Measurements from ENCODE around the gene GALNT9.

Gene GALNT9

DNA sequence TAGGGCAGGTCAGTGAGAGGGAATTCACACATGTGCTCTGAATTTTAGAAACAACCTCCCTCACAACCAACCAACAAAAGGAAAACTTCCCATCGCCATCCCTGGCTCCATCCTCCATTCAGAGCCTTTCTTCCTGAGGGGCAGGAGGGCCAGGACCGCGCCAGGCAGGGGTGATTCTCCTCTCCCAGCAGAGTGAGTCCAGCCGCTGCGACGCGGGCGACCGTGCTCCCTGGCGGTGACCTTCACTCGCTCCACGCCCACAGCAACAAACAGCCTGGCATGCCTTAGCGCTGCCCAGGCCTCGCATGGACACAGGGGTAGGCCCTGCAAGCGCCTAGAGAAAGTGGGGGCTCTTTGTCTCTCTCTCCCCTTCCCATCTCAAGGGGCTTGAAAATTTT, 3.7 kb downstream of the GALNT9 start:
- DNase-seq (ENCODE audit: low read depth) = no peak

DNA sequence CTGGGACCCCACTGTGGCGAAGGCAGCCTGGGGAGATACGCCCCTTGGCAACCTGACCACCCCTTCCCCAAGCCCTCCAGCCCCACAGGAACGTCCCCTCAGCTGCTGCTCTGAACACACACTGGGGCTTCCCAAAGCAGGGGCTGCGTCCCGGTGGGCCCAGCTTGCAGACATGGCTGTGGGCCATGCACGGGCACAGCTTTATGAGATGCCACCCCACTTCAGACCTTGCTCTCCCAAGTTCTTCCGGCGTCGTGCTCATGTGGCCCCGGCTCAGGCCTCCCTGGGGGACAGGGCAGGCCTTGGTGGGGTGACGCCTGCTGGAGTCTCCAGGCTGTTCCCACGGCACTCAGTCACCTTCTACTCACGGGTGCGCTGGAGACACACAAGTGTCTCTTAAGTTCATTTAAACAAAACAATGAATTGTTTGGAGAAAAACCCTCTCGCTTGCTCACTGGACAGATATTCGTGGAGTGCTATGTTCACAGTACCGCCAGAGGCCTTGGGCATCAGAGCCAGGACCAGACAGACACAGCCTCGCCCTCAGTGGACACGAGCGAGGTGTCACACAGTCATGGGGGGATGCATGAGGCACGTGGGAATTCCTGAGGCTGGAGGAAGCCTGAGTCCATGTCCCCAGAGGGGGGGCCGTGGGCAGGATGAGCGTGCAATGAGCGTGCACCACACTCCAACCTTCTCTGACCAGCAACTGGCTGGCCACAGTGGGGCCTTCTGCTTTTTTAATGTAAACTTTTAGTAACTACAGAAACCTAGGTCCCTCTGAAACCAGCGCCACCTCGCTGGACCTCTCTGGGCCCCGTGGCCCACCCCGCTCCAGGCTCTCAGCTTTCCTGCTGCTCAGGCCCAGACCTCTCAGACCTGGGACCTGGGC, 4.3 kb downstream of the GALNT9 start:
- DNase-seq (ENCODE audit: low read depth) = no peak

DNA sequence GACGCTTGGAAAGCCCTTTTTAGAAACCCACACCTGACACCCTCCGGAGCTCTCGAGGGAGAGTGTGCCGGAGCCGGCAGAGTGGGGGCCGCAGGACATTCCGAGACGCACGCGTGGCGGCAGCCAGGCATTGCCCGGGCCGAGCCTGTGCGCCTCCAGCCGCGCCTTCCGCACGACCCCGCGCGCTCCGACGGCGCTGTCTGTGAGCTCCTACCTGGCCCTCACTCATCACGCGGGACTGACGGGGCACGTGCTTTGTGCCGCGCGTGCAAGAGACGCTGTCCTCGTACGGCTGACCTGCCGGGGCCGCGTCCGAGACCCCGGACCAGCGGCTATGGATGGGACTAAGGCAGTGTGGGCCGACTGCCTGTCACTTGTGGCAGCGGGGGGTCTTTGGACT, 5.2 kb downstream of the GALNT9 start:
- DNase-seq (ENCODE audit: low read depth) = no peak

DNA sequence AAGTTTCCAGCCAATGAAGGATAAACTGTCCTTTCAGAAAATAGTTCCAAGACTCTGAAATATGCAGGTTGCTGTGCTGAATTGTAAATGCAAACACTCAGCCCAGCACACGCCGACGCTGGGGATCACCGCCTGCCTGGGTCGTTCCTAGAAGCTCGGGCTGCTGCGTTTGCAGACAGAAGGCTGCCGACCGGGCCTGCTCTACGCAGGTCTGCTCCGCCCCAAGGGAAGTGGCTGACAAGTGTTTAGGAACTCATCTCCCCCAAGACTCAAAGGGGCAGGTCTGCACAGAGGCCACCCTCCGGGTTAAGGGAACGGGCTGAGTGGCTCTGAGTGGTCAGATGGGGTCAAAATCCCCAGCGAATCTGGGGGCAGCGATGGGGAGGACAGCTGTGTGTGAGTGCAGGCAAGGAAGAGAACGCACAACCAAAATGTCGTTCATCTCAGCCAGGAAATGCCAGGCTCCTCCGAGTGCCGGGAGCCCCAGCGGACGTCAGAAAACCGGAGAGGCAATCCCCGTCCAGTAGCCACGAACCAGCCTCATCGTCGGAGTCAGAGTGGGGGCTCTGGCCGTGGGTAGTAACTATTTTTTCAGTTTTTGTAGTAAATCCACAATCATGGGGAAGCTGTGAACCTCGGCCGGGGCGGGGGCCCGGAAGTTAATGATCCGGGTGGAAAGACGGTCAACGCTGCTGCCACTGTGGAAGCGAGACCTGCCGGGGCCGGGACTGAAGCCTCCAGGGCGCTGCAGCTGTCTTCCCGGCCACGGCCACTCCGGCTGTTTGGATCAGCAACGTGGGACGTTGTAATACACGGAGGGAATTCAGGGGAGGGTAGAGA, 6.0 kb downstream of the GALNT9 start:
- DNase-seq (ENCODE audit: low read depth) = no peak

DNA sequence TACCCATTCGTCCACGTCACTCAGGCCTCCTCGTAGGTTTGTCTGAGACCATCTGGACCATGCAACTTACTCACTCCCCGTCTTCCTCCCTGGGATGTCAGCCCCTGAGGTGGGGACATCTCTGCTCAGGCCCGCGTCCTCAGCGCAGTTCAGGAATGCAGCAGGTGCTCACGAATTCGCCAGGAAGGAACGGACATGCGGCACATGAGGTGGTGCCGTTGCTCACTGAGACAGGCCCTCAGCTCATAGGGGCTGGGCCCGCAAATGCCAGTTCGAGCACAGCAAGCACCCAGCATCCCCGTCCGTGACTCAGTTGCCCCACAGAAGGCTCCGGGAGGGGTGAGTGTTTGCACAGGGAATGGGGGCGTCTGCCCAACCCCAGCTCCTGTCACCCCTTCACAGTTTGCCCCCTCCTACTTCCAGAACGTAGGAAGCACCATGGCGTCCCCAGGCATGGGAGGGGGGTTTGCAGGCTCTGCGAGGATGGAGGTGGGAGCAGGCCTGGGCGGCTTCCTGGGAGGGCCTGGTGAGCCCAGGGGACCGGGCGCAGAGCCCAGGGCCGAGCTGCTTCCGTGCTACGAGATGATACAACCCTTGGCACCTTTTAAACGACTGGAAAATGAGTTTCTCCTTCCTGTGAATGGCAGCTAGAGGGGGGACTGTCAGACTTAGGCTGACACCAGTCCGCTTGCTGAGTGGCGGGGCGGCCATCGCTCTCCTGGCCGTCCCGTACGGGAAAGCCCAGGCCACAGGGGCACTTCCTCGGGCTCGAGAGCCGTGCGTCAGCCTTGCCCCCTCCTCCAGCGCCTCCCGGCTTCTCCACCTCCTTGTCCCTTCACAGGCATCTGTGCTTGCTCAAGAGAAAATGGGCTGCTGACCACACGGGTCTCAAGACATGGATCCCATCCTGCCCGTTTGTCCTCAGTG, 6.9 kb downstream of the GALNT9 start:
- no peak for DNase-seq (ENCODE audit: low read depth)

DNA sequence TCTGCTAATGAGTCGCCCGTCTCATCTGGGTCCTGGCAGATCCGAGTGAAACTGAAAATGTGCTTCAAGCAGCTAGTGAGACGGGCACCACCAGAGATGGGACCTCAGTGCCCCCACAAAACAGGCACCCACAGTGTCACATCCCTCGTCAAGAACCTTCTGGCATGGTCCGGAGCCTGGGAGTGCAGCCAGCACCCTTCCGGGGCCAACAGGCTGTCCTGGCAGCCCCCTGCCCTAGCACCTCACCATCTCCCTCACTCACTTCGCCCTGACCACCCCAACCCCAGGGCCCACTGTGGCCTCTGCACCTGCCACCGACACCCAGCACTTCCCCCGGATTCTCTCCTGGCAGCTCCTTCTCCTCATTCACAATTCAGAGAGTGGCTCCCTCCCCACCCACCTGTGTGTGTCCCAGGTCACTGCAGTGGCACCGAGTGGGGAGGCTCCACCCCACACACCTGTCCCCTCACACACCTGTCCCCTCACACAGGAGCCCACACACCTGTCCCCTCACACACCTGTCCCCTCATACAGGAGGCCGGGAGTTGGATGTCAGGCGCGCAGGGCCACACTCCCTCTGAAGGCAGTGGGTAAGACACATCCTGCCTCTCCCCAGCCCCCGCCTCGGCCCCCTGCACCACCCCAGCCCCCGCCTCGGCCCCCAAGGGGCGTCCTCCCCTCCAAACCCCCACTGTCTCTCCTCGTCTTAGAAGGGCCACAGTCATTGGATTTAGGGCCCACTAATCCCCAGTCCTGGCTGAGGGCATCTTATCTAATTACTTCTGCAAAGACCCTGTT, 7.9 kb downstream of the GALNT9 start:
- DNase-seq (ENCODE audit: low read depth) = no peak

DNA sequence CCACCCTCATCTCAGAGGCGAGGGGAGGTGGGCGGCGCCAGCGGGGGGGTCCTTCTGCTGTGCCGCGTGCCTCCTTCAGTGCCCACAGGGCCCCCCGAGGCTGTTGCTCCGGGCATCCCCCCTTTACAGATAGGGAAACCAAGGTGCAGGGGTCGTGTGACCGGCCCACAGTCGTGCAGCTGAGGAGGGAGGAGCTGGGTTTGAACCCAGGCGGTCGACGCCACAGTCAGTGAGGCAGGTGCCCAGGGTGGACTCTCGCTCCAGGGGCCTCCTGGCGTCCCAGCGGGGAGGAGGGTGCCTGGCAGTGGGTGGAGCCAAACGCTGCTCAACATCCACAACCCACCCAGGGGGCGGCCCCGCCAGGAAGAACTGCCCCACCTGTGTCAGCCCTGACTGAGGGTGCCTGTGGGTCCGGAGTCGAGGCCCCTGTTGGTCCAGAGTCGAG, 8.6 kb downstream of the GALNT9 start:
- no peak for DNase-seq (ENCODE audit: low read depth)

DNA sequence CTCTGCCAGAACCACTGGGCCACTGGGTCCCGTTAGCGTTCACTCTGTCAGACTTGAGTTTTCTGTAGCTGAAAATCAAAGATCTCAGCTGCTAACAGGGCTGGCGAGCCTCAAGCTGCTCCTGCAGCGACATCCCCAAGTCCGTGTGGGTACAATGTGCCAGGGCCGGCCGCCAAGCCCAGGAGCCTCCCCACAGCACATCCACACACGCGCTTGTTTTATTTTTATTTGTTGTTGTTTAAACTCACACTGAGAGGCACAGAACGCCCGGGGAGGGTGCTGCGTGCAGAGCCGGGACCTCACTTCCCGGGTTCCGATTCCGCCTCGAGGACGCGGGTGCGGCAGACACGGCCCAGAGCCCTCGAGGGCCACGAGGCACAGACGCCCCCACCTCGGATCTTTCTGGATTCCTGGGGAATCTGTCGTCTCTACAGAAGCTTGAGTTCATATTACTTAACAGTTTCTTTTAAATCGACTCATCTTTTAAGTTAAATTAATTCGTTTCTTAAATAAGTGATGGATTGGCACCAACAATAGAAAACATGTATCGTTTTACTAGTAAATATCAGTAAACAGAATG, 9.3 kb downstream of the GALNT9 start:
- no peak for DNase-seq (ENCODE audit: low read depth)

DNA sequence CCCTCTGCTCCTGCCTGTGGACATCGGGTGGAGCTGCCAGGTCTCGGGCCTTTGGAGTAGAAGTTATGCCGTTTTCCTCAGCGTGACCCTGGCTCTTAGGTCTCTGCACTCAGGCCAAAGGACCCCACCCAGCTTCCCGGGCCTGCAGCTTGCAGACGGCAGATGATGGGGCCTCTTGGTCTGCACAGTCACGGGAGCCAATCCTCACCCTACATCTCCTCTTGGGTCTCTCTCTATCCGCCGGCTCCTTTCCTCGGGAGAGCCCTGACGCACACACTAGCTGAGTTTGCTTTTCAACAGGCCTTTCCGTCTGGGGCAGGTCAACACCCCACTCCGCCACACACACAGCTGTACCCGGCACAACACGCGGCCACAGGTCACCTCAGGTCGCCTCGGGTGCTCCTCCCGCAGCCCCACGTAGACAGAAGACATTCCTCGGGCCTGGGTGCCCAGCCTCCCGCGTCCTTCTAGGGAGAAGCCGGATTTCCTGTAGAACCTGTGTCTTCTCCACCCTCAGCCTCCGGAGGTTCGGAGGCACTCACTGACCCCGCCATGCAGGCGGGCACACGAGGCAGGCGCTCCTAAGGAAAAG, 9.9 kb downstream of the GALNT9 start:
- DNase-seq (ENCODE audit: low read depth) = no peak

DNA sequence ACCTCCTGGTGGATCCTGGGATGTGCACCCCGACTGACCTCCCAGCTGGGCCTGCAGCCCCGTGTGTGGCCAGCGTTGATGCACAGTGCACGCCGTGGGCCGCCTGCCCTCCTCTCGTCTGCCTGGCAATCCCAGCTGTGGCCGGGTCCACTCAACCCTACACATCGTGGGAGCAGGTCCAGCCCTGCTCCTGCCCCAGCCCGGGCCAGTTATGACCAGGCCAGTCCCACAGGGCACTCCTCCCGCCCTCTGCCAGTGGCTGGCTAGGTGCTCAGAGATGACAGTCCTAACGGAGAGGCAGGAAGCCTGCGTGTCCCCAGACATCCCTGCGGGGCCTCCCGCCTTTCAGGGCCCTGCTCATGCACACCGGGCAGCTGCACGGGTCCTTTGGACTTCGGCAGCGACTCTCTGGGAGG, 10.8 kb downstream of the GALNT9 start:
- DNase-seq (ENCODE audit: low read depth) = no peak

DNA sequence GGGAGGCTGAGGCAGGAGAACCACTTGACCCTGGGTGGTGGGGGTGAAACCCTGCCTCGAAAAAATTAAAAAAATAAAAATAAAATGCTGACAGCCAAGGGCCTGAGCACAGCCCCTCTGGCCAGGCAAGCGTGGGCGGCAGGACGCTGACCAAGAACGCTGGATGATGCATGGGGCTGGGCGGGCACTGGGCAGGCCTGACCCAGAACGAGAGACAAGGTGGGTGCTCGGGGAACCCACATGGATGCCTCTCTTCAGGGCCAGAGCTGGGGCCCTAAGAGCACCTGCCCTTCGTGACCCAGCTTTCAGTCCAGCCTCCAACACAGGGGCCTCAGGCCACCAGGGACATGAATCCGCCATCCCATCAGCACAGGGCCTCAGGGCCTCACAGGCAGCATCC, 11.3 kb downstream of the GALNT9 start:
- no peak for DNase-seq (ENCODE audit: low read depth)

DNA sequence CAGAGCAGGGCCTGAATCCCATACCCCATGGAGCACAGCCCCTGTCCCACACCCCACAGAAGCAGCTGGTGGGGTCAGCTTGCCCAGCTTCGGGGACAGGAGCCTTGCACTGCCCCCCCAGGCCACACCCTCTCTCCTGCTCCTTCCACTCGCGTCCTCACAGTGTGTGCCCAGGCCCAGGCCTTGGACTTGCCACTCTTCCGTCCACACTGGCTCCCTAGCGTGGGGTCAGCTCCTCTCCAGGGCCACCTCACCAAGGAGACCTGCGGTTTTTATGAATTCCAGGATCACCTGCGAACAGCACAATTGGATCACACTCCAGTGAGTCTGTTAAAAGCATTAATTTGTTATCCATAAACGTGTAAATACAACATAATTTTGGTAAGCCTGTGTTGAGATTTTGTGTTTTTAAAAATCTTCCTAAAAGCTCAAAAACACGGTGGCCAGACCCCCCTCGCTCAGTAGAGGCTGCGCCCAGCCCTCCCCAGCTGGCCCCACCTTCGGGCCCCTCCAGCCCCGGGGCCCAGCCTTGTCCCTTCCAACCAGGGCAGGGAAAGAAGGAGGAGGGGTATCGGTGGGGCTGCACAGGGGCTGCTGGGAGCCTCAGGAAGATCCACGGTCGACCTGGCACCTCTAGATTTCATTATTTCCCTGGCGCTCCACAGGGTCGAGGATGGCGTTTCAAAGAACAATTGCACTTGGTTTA, 12.0 kb downstream of the GALNT9 start:
- no peak for DNase-seq (ENCODE audit: low read depth)

DNA sequence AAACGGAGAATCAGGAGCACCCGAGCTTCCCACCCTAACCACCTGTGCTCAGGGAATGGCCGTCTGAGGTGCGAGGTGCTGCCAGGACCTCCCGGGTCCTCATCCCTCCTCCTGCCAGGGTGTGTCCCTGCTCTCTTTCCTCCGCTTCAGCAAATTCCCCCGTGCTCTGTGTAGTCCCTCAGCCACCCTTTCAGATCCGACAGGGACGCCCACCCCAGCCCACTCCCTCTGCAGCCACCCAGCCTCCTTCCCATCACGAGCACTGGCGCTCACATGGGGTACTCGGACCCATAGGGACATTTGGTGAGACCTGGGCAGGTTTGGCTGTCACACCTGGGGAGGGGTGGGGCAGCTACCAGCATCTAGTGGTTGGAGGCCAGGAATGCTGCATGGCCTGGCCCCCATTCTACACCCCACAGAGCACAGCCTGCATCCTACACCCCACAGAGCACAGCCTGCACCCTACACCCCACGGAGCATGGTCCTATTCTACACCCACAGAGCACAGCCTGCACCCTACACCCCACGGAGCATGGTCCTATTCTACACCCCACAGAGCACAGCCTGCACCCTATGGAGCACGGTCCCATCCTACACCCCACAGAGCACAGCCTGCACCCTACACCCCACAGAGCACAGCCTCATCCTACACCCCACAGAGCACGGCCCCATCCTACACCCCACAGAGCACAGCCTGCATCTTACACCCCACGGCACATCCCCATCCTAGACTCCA, 12.7 kb downstream of the GALNT9 start:
- no peak for DNase-seq (ENCODE audit: low read depth)

DNA sequence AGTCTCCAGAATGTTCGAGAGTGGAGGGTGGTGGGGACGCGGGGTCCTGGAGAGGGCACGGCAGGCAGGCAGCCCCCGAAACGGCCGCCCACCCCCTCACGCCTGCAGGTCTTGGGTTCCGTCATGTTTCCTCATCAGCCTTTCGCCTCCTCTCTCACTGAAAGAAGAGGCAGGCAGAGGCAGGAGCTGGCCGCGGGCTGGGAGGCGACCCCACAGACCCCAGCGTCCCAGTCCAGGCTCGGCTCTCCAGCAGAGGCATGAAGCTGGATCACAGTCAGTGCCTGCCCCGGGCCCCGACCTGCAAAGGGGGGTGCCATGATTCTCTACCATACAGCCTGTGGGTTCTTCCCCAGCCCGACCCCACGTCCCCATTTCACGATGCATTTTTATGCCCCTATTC, 13.4 kb downstream of the GALNT9 start:
- DNase-seq (ENCODE audit: low read depth) = no peak

DNA sequence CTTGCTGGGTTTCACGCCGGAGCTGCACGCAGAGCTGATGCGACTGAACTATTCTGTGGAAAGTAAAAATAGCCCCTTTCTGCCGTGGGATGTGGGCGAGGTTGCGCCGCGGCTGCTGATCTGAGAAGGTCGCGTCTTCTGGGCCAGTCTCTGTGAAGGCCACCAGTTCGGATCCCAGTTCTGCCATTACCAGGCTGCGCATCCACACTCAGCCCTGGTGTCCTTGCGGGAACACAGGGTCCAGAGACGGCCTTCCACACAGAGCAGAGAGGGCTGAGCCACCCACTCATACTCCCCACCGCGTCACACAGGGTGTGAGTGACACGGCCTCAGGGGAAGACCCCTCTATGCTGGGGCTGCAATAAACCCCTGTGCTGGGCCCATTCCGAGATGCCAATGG, 13.9 kb downstream of the GALNT9 start:
- no peak for DNase-seq (ENCODE audit: low read depth)

DNA sequence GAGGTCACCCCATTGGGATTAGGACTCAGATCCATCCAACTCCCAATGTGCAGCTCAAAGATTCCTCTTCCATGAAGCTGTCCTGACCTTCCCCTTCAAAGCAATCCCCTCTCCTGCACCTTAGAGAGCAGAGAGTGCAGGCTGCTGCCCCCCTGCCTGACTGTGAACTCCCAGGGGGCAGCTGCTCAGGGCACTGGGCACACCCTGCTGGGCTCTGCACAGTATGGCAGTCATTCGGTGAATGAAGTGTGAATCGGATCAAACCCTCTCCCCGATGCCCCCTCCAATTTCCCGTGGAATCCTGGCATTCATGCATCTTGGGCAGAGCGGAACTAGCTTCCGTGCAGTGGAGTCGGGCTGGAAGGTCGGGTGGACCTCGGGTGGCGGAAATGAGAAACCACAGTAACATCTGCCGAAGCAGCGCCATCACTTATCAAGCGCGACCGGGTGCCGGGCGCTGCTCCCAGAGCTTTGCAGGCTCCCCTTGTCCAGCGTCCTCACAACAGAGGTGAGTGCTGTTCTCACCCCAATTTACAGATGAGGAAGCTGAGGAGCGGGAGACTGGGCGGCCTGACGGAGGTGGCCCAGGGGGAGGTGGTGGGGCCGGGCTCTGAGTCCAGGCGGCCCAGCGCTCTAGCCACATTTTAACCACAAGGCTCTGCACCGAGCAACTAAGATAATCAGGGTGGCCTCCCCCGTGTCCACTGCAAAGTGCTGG, 14.7 kb downstream of the GALNT9 start:
- no peak for DNase-seq (ENCODE audit: low read depth)

DNA sequence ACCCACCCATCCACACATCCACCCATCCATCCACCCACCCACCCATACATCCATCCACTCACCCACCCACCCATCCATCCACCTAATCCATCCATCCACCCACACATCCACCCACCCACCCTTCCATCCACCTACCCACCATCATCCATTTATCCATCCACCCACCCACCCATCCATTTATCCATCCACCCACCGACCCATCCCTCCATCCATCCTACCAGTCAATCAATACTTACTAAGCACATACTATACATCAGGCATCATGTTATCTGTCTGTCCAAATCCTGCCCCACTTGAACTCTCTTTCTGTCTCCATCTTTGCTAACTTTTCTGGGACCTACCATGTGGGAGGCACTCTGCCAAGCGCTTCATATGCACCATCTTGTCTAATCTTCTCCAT, 15.4 kb downstream of the GALNT9 start:
- no peak for DNase-seq (ENCODE audit: low read depth)

DNA sequence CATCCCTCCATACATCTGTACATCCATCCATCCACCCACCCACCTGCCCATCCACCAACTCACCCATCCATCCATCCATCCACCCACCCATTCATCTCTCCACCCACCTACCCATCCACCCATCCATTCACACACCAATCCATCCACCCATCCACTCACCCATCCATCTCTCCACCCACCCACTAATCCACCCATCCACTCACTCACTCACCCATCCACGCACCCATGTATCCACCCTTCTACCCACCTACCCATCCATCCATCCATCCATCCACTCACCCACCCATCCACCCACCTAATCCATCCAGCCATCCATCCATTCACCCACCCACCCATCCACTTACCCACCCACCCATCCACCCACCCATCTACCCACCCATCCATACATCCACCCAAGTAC, 16.2 kb downstream of the GALNT9 start:
- DNase-seq (ENCODE audit: low read depth) = no peak
